Gastroesophageal sphincter (tissue), 4 donors: ENCODE data around the gene PTRHD1. TPM values are rescaled to one million over a fixed set of nuclear protein-coding genes. Genes with fewer than 3 reads are reported as not detected.
"Not testable (repeated sequence)": the region's sequence is repeated elsewhere in the genome, so short reads cannot be mapped to it uniquely, and the experiment has no call there.

Experiments
- ATAC-seq: fragments of 150-250 bp; one replicate; pipeline ENCODE4 v1.9.1; 2016; ENCODE audit warnings: mild to moderate bottlenecking, moderate library complexity
- H3K27ac ChIP-seq, 4 donors: fragments of 200-600 bp; sonication (generic) in 3 of 4; 1 replicate in 3 of 4; 2 replicates in 1 of 4; pipeline ENCODE4 v1.5.1; 2016 to 2019
- H3K27me3 ChIP-seq: fragments of 200-600 bp; sonication (generic); one replicate; pipeline ENCODE4 v1.5.1; 2019
- H3K36me3 ChIP-seq, 2 donors: fragments of 200-600 bp; sonication (generic); one replicate each; pipeline ENCODE4 v1.5.1; 2019; ENCODE audit warnings: control low read depth in 1 of 2
- H3K4me1 ChIP-seq, 3 donors: fragments of 200-600 bp; sonication (generic); 1 replicate in 2 of 3; 2 replicates in 1 of 3; pipeline ENCODE4 v1.5.1; 2016 to 2019; ENCODE audit warnings: control low read depth in 2 of 3
- H3K4me3 ChIP-seq, 2 donors: fragments of 200-600 bp; sonication (generic); one replicate each; pipeline ENCODE4 v1.5.1; 2019; ENCODE audit warnings: mild to moderate bottlenecking in 1 of 2, moderate library complexity in 1 of 2
- H3K9me3 ChIP-seq, 3 donors: fragments of 200-600 bp; sonication (generic); one replicate each; pipeline ENCODE4 v1.5.1; 2017 to 2019; ENCODE audit warnings: control low read depth in 2 of 3
- CTCF ChIP-seq, 4 experiments: fragments of 200-600 bp in 2 of 4; fragments of 450-650 bp in 2 of 4; sonication (generic) in 1 of 4; IDR thresholded peaks; one replicate each; pipeline ENCODE4 v1.5.1; 2017 to 2019; ENCODE audit warnings: antibody characterized with exemption in 4 of 4, mild to moderate bottlenecking in 2 of 4, moderate library complexity in 2 of 4
- EP300 ChIP-seq: sonication (generic); formaldehyde crosslinking; IDR thresholded peaks from one replicate; pipeline ENCODE4 v1.6.1; 2017; ENCODE audit warnings: antibody characterized with exemption, mild to moderate bottlenecking
- POLR2A ChIP-seq, 2 donors: fragments of 450-650 bp; IDR thresholded peaks; one replicate each; pipeline ENCODE4 v1.6.1; 2017; ENCODE audit warnings: antibody characterized with exemption in 2 of 2, mild to moderate bottlenecking in 2 of 2, moderate library complexity in 1 of 2
- POLR2AphosphoS5 ChIP-seq: sonication (generic); formaldehyde crosslinking; IDR thresholded peaks from one replicate; pipeline ENCODE4 v1.6.1; 2017; ENCODE audit warnings: antibody characterized with exemption
- WGBS, 2 donors: methylation state at CpG; one replicate each; pipeline ENCODE4 v1.1.5; 2018; ENCODE audit warnings: low coverage in 1 of 2; 5-methylcytosine and 5-hydroxymethylcytosine counted together
- total RNA-seq, 4 donors: library from RNA; depleted of rRNA; stranded (reverse); fragments of >200 nt; gene quantifications; one replicate each; pipeline ENCODE4 v1.1.0, GENCODE V29; 2016

Gene PTRHD1
- total RNA-seq, 4 donors from 2014 or later: 11.8 to 12.4 (median 12.1) TPM

GRCh38 chr2:24814516-24814915 lies 21.3 kb upstream of the PTRHD1 start:
- Histone ChIP-seq H3K27ac (no peak overlapping the region), H3K27me3 (no peaks in the 10 kb centered on the region), H3K36me3 (peaks cover 0 to 27% of the 10 kb centered on the region in 2 donors), H3K4me1 (no peaks in the 10 kb centered on the region), H3K4me3 (no peak overlapping the region), H3K9me3 (no peaks in the 10 kb centered on the region)
- TF ChIP-seq CTCF (IDR thresholded peaks at IDR 0.05): no peak
- TF ChIP-seq EP300: no peak
- TF ChIP-seq POLR2AphosphoS5: no peak
- no peak for TF ChIP-seq POLR2A (IDR thresholded peaks at IDR 0.05)
- 86 to 97% methylated on average over 3 to 4 of the region's 4 CpGs for WGBS, 2 donors
- no peak for ATAC-seq

GRCh38 chr2:24813691-24814137 lies 20.5 kb upstream of the PTRHD1 start:
- ATAC-seq: no peak
- Histone ChIP-seq H3K27me3 (no peaks in the 10 kb centered on the region), H3K27ac (no peak overlapping the region), H3K9me3 (no peaks in the 10 kb centered on the region), H3K4me3 (no peak overlapping the region), H3K4me1 (no peaks in the 10 kb centered on the region), H3K36me3 (peaks cover 0 to 19% of the 10 kb centered on the region in 2 donors)
- 96 to 100% methylated on average over 3 to 4 of the region's 4 CpGs for WGBS, 2 donors
- TF ChIP-seq EP300 (no peak), POLR2A (IDR thresholded peaks at IDR 0.05) (no peak), CTCF (IDR thresholded peaks at IDR 0.05) (no peak), POLR2AphosphoS5 (no peak)

- Histone ChIP-seq H3K36me3 (peaks cover 0 to 7% of the 10 kb centered on the region in 2 donors), H3K9me3 (peaks cover 0 to 10% (median 0%) of the 10 kb centered on the region in 3 donors), H3K4me3 (no peak overlapping the region), H3K27me3 (no peaks in the 10 kb centered on the region), H3K27ac (no peak overlapping the region), H3K4me1 (no peaks in the 10 kb centered on the region)
- TF ChIP-seq CTCF (IDR thresholded peaks at IDR 0.05) (no peak), EP300 (no peak), POLR2A (IDR thresholded peaks at IDR 0.05) (no peak), POLR2AphosphoS5 (no peak)
- no peak for ATAC-seq
- 72 to 83% methylated on average over 3 to 4 of the region's 4 CpGs for WGBS, 2 donors
These were observed 16.3 kb upstream of the PTRHD1 start for GRCh38 chr2:24809316-24810007.

- TF ChIP-seq POLR2AphosphoS5 (no peak), CTCF (IDR thresholded peaks at IDR 0.05) (no peak), EP300 (no peak), POLR2A (IDR thresholded peaks at IDR 0.05) (no peak)
- Histone ChIP-seq H3K27me3 (no peaks in the 10 kb centered on the region), H3K27ac (no peak overlapping the region), H3K4me1 (no peaks in the 10 kb centered on the region), H3K36me3 (peaks cover 0 to 7% of the 10 kb centered on the region in 2 donors), H3K4me3 (no peak overlapping the region), H3K9me3 (peaks cover 0 to 10% (median 0%) of the 10 kb centered on the region in 3 donors)
- ATAC-seq: no peak
These were observed 13.5 kb upstream of the PTRHD1 start for GRCh38 chr2:24806661-24807036.

GRCh38 chr2:24805811-24806660 lies 12.8 kb upstream of the PTRHD1 start:
- H3K9me3 ChIP-seq, H3K4me3 ChIP-seq, H3K27ac ChIP-seq, H3K27me3 ChIP-seq, ATAC-seq, H3K4me1 ChIP-seq, H3K36me3 ChIP-seq: not testable (repeated sequence)
- WGBS, 2 donors: 100% methylated on average over 2 of the region's 25 CpGs

GRCh38 chr2:24800487-24800886 lies 7.3 kb upstream of the PTRHD1 start:
- ATAC-seq, H3K9me3 ChIP-seq, H3K4me3 ChIP-seq, H3K27ac ChIP-seq, H3K27me3 ChIP-seq, H3K36me3 ChIP-seq, H3K4me1 ChIP-seq: not testable (repeated sequence)
- WGBS, 2 donors: 100% methylated on average over 1 to 5 of the region's 5 CpGs
